ENCODE results near the gene BOLA2B.
"Not testable (repeated sequence)": the region's sequence is repeated elsewhere in the genome, so short reads cannot be mapped to it uniquely, and the experiment has no call there.

The BOLA2B gene

GRCh38 chr16:30193615-30194014 lies at the start of gene BOLA2B, which contains the start of gene SLX1A:
Gene BOLA2B (minus strand): TSS chr16:30193666. CDS start chr16:30193595, 71 bp downstream.
Gene SLX1A (plus strand): TSS chr16:30193875. CDS start chr16:30194085, 210 bp downstream.
- H3K27me3 Mint-ChIP-seq, H3K9me3 Mint-ChIP-seq: not testable (repeated sequence)
- peak; percentile 84 for ATAC-seq (ENCODE audit: low read depth)

GRCh38 chr16:30217082-30217481 lies 23.6 kb upstream of the BOLA2B start:
- not testable (repeated sequence) for H3K27ac Mint-ChIP-seq; H3K4me3 Mint-ChIP-seq; H3K27me3 Mint-ChIP-seq; H3K4me1 Mint-ChIP-seq; DNase-seq (ENCODE audit: low spot score in 2 of 2); H3K36me3 Mint-ChIP-seq; H3K9me3 Mint-ChIP-seq; ATAC-seq (ENCODE audit: low read depth)

More at GRCh38 chr16:30193615-30194014, at the start of gene BOLA2B, which contains the start of gene SLX1A:
- H3K27ac Mint-ChIP-seq; H3K4me1 Mint-ChIP-seq; H3K36me3 Mint-ChIP-seq; H3K4me3 Mint-ChIP-seq; DNase-seq (ENCODE audit: low spot score in 2 of 2): not testable (repeated sequence)

- H3K27ac Mint-ChIP-seq; ATAC-seq (ENCODE audit: low read depth); DNase-seq (ENCODE audit: low spot score in 2 of 2); H3K27me3 Mint-ChIP-seq; H3K4me3 Mint-ChIP-seq; H3K36me3 Mint-ChIP-seq; H3K4me1 Mint-ChIP-seq; H3K9me3 Mint-ChIP-seq: not testable (repeated sequence)
Measured at GRCh38 chr16:30211414-30211813, 17.9 kb upstream of the BOLA2B start.

- not testable (repeated sequence) for H3K27ac Mint-ChIP-seq; H3K27me3 Mint-ChIP-seq; H3K36me3 Mint-ChIP-seq; H3K4me1 Mint-ChIP-seq; DNase-seq (ENCODE audit: low spot score in 2 of 2); H3K9me3 Mint-ChIP-seq
- H3K4me3 Mint-ChIP-seq = peak overlapping the region; percentile 44
- ATAC-seq (ENCODE audit: low read depth) = peak; percentile 44
Measured at GRCh38 chr16:30209032-30209431, 15.6 kb upstream of the BOLA2B start.

- ATAC-seq (ENCODE audit: low read depth) = peak; percentile 45
- peak overlapping the region; percentile 44 for H3K4me3 Mint-ChIP-seq
- not testable (repeated sequence) for DNase-seq (ENCODE audit: low spot score in 2 of 2); H3K4me1 Mint-ChIP-seq; H3K9me3 Mint-ChIP-seq; H3K27ac Mint-ChIP-seq; H3K36me3 Mint-ChIP-seq; H3K27me3 Mint-ChIP-seq
Measured at GRCh38 chr16:30207063-30207704, 13.7 kb upstream of the BOLA2B start.

- not testable (repeated sequence) for H3K27me3 Mint-ChIP-seq; H3K4me1 Mint-ChIP-seq; DNase-seq (ENCODE audit: low spot score in 2 of 2); H3K36me3 Mint-ChIP-seq; H3K4me3 Mint-ChIP-seq; H3K27ac Mint-ChIP-seq; H3K9me3 Mint-ChIP-seq
- ATAC-seq (ENCODE audit: low read depth) = peak; percentile 23
Measured at GRCh38 chr16:30206252-30206651, 12.8 kb upstream of the BOLA2B start.

GRCh38 chr16:30205541-30206236 lies 12.2 kb upstream of the BOLA2B start:
- H3K9me3 Mint-ChIP-seq, H3K27ac Mint-ChIP-seq, H3K27me3 Mint-ChIP-seq, H3K4me3 Mint-ChIP-seq, H3K36me3 Mint-ChIP-seq, H3K4me1 Mint-ChIP-seq: not testable (repeated sequence)
- ATAC-seq (ENCODE audit: low read depth) (peak; percentile 73), DNase-seq (ENCODE audit: low spot score in 2 of 2) (peak in 1 of 2 donors; percentile 27)

GRCh38 chr16:30199608-30200343 lies 6.3 kb upstream of the BOLA2B start:
- not testable (repeated sequence) for H3K27ac Mint-ChIP-seq; H3K27me3 Mint-ChIP-seq; H3K4me1 Mint-ChIP-seq; DNase-seq (ENCODE audit: low spot score in 2 of 2); H3K9me3 Mint-ChIP-seq; ATAC-seq (ENCODE audit: low read depth); H3K36me3 Mint-ChIP-seq; H3K4me3 Mint-ChIP-seq

- not testable (repeated sequence) for H3K36me3 Mint-ChIP-seq; DNase-seq (ENCODE audit: low spot score in 2 of 2); H3K27me3 Mint-ChIP-seq; H3K9me3 Mint-ChIP-seq; H3K4me1 Mint-ChIP-seq; H3K4me3 Mint-ChIP-seq; H3K27ac Mint-ChIP-seq; ATAC-seq (ENCODE audit: low read depth)
Measured at GRCh38 chr16:30199049-30199448, 5.6 kb upstream of the BOLA2B start, which contains the start of gene SULT1A3. Gene SULT1A3 (plus strand): TSS chr16:30199255. CDS start chr16:30200729, 1,474 bp downstream.

- DNase-seq (ENCODE audit: low spot score in 2 of 2) = peak in 1 of 2 donors; percentile 6
- H3K36me3 Mint-ChIP-seq; H3K4me3 Mint-ChIP-seq; H3K9me3 Mint-ChIP-seq; H3K4me1 Mint-ChIP-seq; ATAC-seq (ENCODE audit: low read depth); H3K27me3 Mint-ChIP-seq; H3K27ac Mint-ChIP-seq: not testable (repeated sequence)
Measured at GRCh38 chr16:30197001-30197400, 3.5 kb upstream of the BOLA2B start.

- not testable (repeated sequence) for H3K9me3 Mint-ChIP-seq, H3K36me3 Mint-ChIP-seq, H3K27ac Mint-ChIP-seq, H3K27me3 Mint-ChIP-seq, H3K4me1 Mint-ChIP-seq, H3K4me3 Mint-ChIP-seq
- DNase-seq (ENCODE audit: low spot score in 2 of 2) = peak in 1 of 2 donors; percentile 18
- peak; percentile 64 for ATAC-seq (ENCODE audit: low read depth)
Measured at GRCh38 chr16:30194172-30194925, 883 bp upstream of the BOLA2B start.

GRCh38 chr16:30193098-30193497 lies 368 bp downstream of the BOLA2B start:
- H3K4me1 Mint-ChIP-seq; H3K27ac Mint-ChIP-seq; DNase-seq (ENCODE audit: low spot score in 2 of 2); H3K9me3 Mint-ChIP-seq; H3K4me3 Mint-ChIP-seq; H3K36me3 Mint-ChIP-seq; H3K27me3 Mint-ChIP-seq: not testable (repeated sequence)
- peak; percentile 23 for ATAC-seq (ENCODE audit: low read depth)

GRCh38 chr16:30191158-30191557 lies 2.3 kb downstream of the BOLA2B start:
- H3K36me3 Mint-ChIP-seq; H3K4me3 Mint-ChIP-seq; DNase-seq (ENCODE audit: low spot score in 2 of 2); H3K9me3 Mint-ChIP-seq; ATAC-seq (ENCODE audit: low read depth); H3K27ac Mint-ChIP-seq; H3K27me3 Mint-ChIP-seq: not testable (repeated sequence)
- H3K4me1 Mint-ChIP-seq = peaks cover 11% of the 10 kb centered on the region
